Retinal pigment epithelial cell (primary cell): ENCODE data around the gene RASD2.

ENCODE experiments used
- DNase-seq: peaks from one replicate; pipeline ENCODE4 v3.0.0-alpha.2; 2010; ENCODE audit warnings: low read depth
- H3K4me3 ChIP-seq: 2 replicates; pipeline ENCODE4 v1.5.1; 2011; ENCODE audit warnings: mild to moderate bottlenecking, low read length, control low read depth, moderate library complexity
- CTCF ChIP-seq: conservative IDR thresholded peaks from 2 replicates; pipeline ENCODE4 v1.5.1; 2011; ENCODE audit warnings: low read depth, low read length, control low read depth, inconsistent platforms

Gene RASD2

DNA sequence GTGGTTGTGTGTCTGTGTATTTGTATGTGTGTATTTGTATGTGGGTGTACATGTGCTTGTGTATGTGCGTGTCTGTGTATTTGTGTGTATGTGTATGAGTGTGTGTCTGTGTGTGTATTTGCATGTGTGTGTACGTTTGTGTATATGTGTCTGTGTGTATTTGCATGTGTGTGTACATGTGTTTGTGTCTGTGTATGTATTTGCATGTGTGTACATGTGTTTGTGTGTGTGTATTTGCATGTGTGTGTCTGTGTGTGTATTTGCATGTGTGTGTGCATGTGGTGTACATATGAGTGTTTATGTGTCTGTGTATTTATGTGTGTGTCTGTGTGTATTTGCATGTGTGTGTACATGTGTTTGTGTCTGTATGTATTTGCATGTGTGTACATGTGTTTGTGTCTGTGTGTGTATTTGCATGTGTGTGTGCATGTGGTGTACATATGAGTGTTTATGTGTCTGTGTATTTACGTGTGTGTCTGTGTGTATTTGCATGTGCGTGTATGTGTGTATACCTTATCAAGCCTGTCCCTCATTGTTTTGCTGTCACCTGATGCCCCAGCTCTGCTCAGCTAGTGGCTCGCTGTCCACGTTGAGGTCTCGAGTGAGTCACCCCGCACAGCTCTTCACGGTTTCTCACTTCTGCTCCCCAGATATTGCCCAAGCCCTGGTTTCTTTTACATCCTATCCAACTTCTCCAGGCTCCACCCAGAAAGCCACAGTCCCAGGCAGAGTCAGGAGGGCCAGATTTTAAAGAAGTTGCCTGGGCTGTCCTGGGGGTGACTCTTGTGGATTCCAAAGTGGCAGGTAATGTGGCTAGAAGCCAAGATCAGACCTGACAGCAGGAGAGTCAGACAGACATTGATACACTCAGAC is 61.3 kb downstream of the RASD2 start:
- DNase-seq: no peak
- H3K4me3 ChIP-seq: no peak overlapping the region
- TF ChIP-seq CTCF: no peak
